Endodermal cell (in vitro differentiated cells): Measurements from ENCODE around the gene PHF2. TPM values are rescaled to one million over a fixed set of nuclear protein-coding genes. Genes with fewer than 3 reads are reported as not detected.
"Not testable (repeated sequence)": the region's sequence is repeated elsewhere in the genome, so short reads cannot be mapped to it uniquely, and the experiment has no call there.

ENCODE experiments used
- DNase-seq: peaks from one replicate; pipeline ENCODE4 v3.0.0-alpha.2; 2017
- H3K27ac ChIP-seq: 2 replicates; pipeline ENCODE4 v1.5.1; 2013; ENCODE audit warnings: mild to moderate bottlenecking, low read depth, low read length, moderate library complexity
- H3K27me3 ChIP-seq: 2 replicates; pipeline ENCODE4 v1.6.1; 2013; ENCODE audit warnings: mild to moderate bottlenecking, low read length, moderate library complexity; ENCODE audit not compliant: insufficient read depth, control insufficient read depth, poor library complexity, severe bottlenecking
- H3K36me3 ChIP-seq: 2 replicates; pipeline ENCODE4 v1.7.0; 2013; ENCODE audit warnings: mild to moderate bottlenecking, low read length, moderate library complexity; ENCODE audit not compliant: control insufficient read depth, insufficient read depth
- H3K4me1 ChIP-seq: one replicate; pipeline ENCODE4 v1.7.0; 2013; ENCODE audit warnings: low read length; ENCODE audit not compliant: control insufficient read depth, insufficient read depth
- H3K4me3 ChIP-seq: 2 replicates; pipeline ENCODE4 v1.5.1; 2013; ENCODE audit warnings: mild to moderate bottlenecking, low read length, moderate library complexity
- H3K9ac ChIP-seq: 2 replicates; pipeline ENCODE4 v1.6.1; 2013; ENCODE audit warnings: mild to moderate bottlenecking, low read length, moderate library complexity; ENCODE audit not compliant: poor library complexity, severe bottlenecking; ENCODE audit errors: extremely low read depth
- H3K9me3 ChIP-seq: 2 replicates; pipeline ENCODE4 v1.6.1; 2013; ENCODE audit warnings: mild to moderate bottlenecking, low read length, moderate library complexity; ENCODE audit not compliant: control insufficient read depth
- H3K27ac Mint-ChIP-seq: 2 replicates; pipeline ENCODE4 v1.8.0; 2020; ENCODE audit warnings: mixed read lengths
- H3K27me3 Mint-ChIP-seq: 2 replicates; pipeline ENCODE4 v1.8.0; 2021; ENCODE audit warnings: mild to moderate bottlenecking, mixed read lengths; ENCODE audit not compliant: insufficient read depth
- H3K36me3 Mint-ChIP-seq: 2 replicates; pipeline ENCODE4 v1.8.0; 2020; ENCODE audit warnings: low read depth, mixed read lengths
- H3K4me1 Mint-ChIP-seq: 2 replicates; pipeline ENCODE4 v1.8.0; 2020; ENCODE audit warnings: mixed read lengths
- H3K4me3 Mint-ChIP-seq: 2 replicates; pipeline ENCODE4 v1.8.0; 2020; ENCODE audit warnings: mild to moderate bottlenecking, moderate library complexity, mixed read lengths
- H3K9me3 Mint-ChIP-seq: 2 replicates; pipeline ENCODE4 v1.8.0; 2020; ENCODE audit warnings: mild to moderate bottlenecking, mixed read lengths
- WGBS, 2 experiments: methylation state at CpG; one replicate each; pipeline versions ENCODE4 v1.1.5 to v1.1.7; 2013; ENCODE audit warnings: missing lambda C conversion rate in 2 of 2, mixed read lengths in 1 of 2; ENCODE audit not compliant: insufficient coverage in 1 of 2, insufficient read length in 1 of 2; 5-methylcytosine and 5-hydroxymethylcytosine counted together
- total RNA-seq, 2 donors: library from RNA; stranded (reverse); fragmentation: NEBNext Ultra II Directional in 1 of 2; extraction: Animal tissue kit (Norgen Biotek cat#: 25700) in 1 of 2; gene quantifications; 2 replicates in 1 of 2; 3 replicates in 1 of 2; pipeline ENCODE4 v1.2.1, GENCODE V29; 2021
- TF ChIP-seq, protein P1 (sequence below): fragments of 200-600 bp; sonication (generic); conservative IDR thresholded peaks from 2 replicates; pipeline ENCODE4 v1.5.0; 2021; ENCODE audit warnings: antibody characterized with exemption, mild to moderate bottlenecking

Gene PHF2
- total RNA-seq, 2 donors from 2014 or later, result 17.1 to 20.2 TPM

DNA sequence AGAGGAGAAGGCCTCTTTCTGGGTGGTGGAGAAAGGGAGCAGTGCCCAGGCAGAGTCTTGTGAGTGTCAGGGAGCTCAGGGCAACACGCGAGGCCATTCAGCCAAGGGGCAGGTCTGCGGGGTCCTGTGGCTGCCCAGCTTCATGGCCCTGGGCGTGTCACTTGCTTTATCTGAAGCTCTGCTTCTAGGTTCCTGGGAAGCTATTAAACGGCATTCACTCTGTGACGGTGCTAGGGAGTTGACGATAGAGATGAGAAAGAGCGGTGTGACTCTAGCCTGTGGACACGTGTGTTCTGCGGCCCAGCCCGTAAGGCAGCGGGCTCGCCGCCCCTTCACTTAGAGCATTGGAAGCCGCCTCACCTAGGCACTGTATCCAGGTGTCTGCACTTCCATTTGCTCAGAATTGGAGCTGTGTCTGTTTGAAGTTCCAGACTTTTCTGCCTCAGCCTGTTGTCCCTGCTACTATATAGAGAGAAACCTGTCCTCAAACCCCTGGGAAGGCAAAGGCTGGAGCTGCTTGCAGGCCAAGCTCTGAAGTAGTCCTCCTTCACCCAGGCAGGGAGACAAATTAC is 88.3 kb downstream of the PHF2 start:
- no peak overlapping the region for H3K4me3 Mint-ChIP-seq

DNA sequence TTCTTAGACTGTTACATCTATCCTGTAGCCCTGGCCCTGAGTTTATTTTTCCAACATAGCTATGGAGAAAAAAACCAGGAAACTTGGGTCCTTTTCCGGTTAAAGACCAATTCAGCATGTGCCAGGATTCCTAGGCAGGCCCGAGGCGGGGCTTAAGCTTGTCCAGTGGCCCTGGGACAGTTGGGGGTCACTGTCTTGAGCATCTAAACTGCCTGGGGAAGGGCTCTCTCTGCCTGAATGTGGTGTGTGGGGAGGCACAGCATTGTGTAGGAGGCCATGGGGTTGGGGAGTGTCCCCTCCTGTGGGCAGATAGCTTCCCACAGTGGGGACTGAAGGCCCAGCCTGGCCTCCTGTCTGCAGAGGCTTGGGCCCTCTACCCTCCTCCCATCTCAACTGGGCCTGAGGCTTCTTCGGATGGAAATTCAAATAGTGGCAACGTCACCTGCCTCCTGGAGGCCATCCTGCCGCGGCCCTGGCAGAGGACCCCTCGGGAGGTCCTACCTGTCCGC is 88.8 kb downstream of the PHF2 start:
- H3K27ac ChIP-seq, result no peak overlapping the region
- no peak overlapping the region for H3K27ac Mint-ChIP-seq
- 94% methylated on average over 5 to 9 of the region's 9 CpGs for WGBS, 2 experiments

More for the DNA sequence above, 88.3 kb downstream of the PHF2 start:
- TF ChIP-seq, protein P1, sequence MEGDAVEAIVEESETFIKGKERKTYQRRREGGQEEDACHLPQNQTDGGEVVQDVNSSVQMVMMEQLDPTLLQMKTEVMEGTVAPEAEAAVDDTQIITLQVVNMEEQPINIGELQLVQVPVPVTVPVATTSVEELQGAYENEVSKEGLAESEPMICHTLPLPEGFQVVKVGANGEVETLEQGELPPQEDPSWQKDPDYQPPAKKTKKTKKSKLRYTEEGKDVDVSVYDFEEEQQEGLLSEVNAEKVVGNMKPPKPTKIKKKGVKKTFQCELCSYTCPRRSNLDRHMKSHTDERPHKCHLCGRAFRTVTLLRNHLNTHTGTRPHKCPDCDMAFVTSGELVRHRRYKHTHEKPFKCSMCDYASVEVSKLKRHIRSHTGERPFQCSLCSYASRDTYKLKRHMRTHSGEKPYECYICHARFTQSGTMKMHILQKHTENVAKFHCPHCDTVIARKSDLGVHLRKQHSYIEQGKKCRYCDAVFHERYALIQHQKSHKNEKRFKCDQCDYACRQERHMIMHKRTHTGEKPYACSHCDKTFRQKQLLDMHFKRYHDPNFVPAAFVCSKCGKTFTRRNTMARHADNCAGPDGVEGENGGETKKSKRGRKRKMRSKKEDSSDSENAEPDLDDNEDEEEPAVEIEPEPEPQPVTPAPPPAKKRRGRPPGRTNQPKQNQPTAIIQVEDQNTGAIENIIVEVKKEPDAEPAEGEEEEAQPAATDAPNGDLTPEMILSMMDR, result no peak
- no peak overlapping the region for H3K4me3 ChIP-seq
- 93 to 95% methylated on average over 15 of the region's 15 CpGs for WGBS, 2 experiments
- no peak overlapping the region for H3K9ac ChIP-seq
- H3K36me3 ChIP-seq, result peaks cover 7% of the 10 kb centered on the region
- H3K27me3 Mint-ChIP-seq, result no peaks in the 10 kb centered on the region
- peak overlapping the region; percentile 39 for H3K27ac Mint-ChIP-seq
- DNase-seq, result peak; percentile 33
- peaks cover 16% of the 10 kb centered on the region for H3K36me3 Mint-ChIP-seq
- no peaks in the 10 kb centered on the region for H3K27me3 ChIP-seq
- no peaks in the 10 kb centered on the region for H3K9me3 Mint-ChIP-seq
- H3K9me3 ChIP-seq, result no peaks in the 10 kb centered on the region
- peaks cover 3% of the 10 kb centered on the region for H3K4me1 Mint-ChIP-seq
- H3K4me1 ChIP-seq, result no peaks in the 10 kb centered on the region
- no peak overlapping the region for H3K27ac ChIP-seq

DNA sequence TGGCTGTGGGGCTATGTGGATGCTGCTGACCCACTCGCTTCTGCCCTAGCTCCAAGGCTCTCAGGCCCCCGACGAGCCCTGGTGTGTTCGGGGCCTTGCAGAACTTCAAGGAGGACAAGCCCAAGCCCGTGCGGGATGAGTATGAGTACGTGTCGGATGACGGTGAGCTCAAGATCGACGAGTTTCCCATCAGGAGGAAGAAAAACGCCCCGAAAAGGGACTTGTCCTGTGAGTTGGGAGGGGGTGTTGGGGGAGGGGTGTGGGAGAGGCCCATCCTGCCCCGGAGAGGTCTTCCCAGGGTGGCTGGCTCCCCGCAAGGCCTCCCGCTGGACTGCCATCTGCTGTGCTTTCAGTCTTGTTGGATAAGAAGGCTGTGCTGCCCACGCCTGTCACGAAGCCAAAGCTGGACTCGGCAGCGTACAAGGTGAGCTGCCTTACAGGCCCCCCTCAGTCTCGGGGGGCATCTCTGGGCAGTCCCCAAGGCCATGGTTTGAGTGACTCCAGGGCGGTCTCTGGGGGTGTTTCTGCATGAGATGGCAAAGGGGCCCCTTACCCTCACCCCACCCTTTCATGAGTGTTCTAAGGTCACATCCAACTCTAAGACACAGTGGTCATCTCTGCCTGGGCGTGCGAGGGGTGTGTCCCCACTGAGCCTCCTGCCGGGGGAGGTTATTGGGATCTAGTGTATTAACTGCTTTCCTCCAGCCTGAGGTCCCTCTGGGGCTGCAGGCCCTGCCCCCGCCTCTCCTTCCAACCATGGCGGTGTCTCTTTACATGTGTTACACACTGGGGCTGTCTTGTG is 89.5 kb downstream of the PHF2 start:
- peak; percentile 21 for DNase-seq
- H3K36me3 ChIP-seq, result peaks cover 7% of the 10 kb centered on the region
- no peak overlapping the region for H3K4me3 Mint-ChIP-seq

More for the DNA sequence above, 88.8 kb downstream of the PHF2 start:
- peaks cover 7% of the 10 kb centered on the region for H3K36me3 ChIP-seq
- no peaks in the 10 kb centered on the region for H3K27me3 ChIP-seq
- no peaks in the 10 kb centered on the region for H3K27me3 Mint-ChIP-seq
- no peak overlapping the region for H3K4me3 ChIP-seq
- no peaks in the 10 kb centered on the region for H3K9me3 ChIP-seq
- TF ChIP-seq, protein P1, result no peak
- H3K9me3 Mint-ChIP-seq, result no peaks in the 10 kb centered on the region
- H3K4me3 Mint-ChIP-seq, result no peak overlapping the region
- DNase-seq, result peak; percentile 34
- H3K36me3 Mint-ChIP-seq, result peaks cover 11% of the 10 kb centered on the region
- H3K4me1 ChIP-seq, result no peaks in the 10 kb centered on the region
- H3K4me1 Mint-ChIP-seq, result peaks cover 3% of the 10 kb centered on the region
- H3K9ac ChIP-seq, result no peak overlapping the region

DNA sequence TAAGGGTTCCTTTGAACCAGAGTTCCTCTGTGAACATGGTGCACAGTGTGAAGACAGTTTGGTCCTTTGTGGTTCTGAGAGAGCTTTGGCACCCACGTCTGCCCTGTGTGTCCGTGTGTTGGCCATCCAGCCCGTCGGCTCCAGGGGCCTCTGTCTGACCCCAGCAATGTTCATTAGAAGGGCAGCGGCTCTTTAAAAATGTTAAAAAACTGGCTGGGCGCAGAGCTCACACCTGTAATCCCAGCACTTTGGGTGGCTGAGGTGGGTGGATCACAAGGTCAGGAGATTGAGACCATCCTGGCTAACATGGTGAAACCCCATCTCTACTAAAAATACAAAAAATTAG is 90.0 kb downstream of the PHF2 start:
- H3K27me3 ChIP-seq, H3K4me3 ChIP-seq, H3K4me1 Mint-ChIP-seq, H3K27me3 Mint-ChIP-seq, H3K27ac Mint-ChIP-seq, DNase-seq, H3K27ac ChIP-seq, H3K4me3 Mint-ChIP-seq, H3K9me3 ChIP-seq, H3K4me1 ChIP-seq, H3K36me3 ChIP-seq, H3K9me3 Mint-ChIP-seq, H3K9ac ChIP-seq: not testable (repeated sequence)
- 89 to 96% methylated on average over 4 to 6 of the region's 6 CpGs for WGBS, 2 experiments
- peaks cover 13% of the 10 kb centered on the region for H3K36me3 Mint-ChIP-seq

More for the DNA sequence above, 89.5 kb downstream of the PHF2 start:
- Mint-ChIP-seq H3K9me3 (no peaks in the 10 kb centered on the region), H3K4me1 (peaks cover 3% of the 10 kb centered on the region), H3K27me3 (no peaks in the 10 kb centered on the region), H3K27ac (no peak overlapping the region), H3K36me3 (peaks cover 13% of the 10 kb centered on the region)
- WGBS, 2 experiments, result 92 to 95% methylated on average over 11 to 27 of the region's 27 CpGs
- H3K9ac ChIP-seq, result no peak overlapping the region
- H3K4me1 ChIP-seq, result no peaks in the 10 kb centered on the region
- TF ChIP-seq, protein P1, result no peak
- no peaks in the 10 kb centered on the region for H3K9me3 ChIP-seq
- no peaks in the 10 kb centered on the region for H3K27me3 ChIP-seq
- H3K4me3 ChIP-seq, result no peak overlapping the region
- no peak overlapping the region for H3K27ac ChIP-seq
